Parathyroid adenoma (tissue), 2 donors: ENCODE measurements around the gene IGFALS.

Experiments
- H2AFZ ChIP-seq: fragments of 300-600 bp; sonication (generic); one replicate; pipeline ENCODE4 v1.7.0; 2017; ENCODE audit warnings: antibody characterized with exemption, mild to moderate bottlenecking
- H3K27ac ChIP-seq: fragments of 300-600 bp; sonication (generic); one replicate; pipeline ENCODE4 v1.7.0; 2017
- H3K27me3 ChIP-seq: fragments of 300-600 bp; sonication (generic); one replicate; pipeline ENCODE4 v1.7.0; 2017; ENCODE audit warnings: low read length; ENCODE audit not compliant: control insufficient read depth, insufficient read depth
- H3K36me3 ChIP-seq: fragments of 300-600 bp; sonication (generic); one replicate; pipeline ENCODE4 v1.7.0; 2017; ENCODE audit warnings: low read length; ENCODE audit not compliant: control insufficient read depth, insufficient read depth
- H3K4me1 ChIP-seq: fragments of 300-600 bp; sonication (generic); one replicate; pipeline ENCODE4 v1.7.0; 2017; ENCODE audit warnings: control low read depth
- H3K4me2 ChIP-seq: fragments of 300-600 bp; sonication (generic); one replicate; pipeline ENCODE4 v1.7.0; 2017; ENCODE audit warnings: low read length
- H3K4me3 ChIP-seq: fragments of 300-600 bp; sonication (generic); one replicate; pipeline ENCODE4 v1.7.0; 2017; ENCODE audit warnings: low read depth, low read length
- H3K79me2 ChIP-seq: fragments of 300-600 bp; sonication (generic); one replicate; pipeline ENCODE4 v1.7.0; 2017; ENCODE audit warnings: control low read depth
- H3K9ac ChIP-seq: fragments of 300-600 bp; sonication (generic); one replicate; pipeline ENCODE4 v1.7.0; 2017; ENCODE audit warnings: mild to moderate bottlenecking
- H3K9me3 ChIP-seq: fragments of 300-600 bp; sonication (generic); one replicate; pipeline ENCODE4 v1.7.0; 2017; ENCODE audit warnings: low read length; ENCODE audit not compliant: control insufficient read depth
- TF ChIP-seq, protein P1 (sequence below): fragments of 300-600 bp; sonication (generic); IDR thresholded peaks from one replicate; pipeline ENCODE4 v1.7.0; 2017; ENCODE audit warnings: antibody characterized with exemption, mild to moderate bottlenecking
- donor health status: primary hyperparathyroidism.

Gene IGFALS

DNA sequence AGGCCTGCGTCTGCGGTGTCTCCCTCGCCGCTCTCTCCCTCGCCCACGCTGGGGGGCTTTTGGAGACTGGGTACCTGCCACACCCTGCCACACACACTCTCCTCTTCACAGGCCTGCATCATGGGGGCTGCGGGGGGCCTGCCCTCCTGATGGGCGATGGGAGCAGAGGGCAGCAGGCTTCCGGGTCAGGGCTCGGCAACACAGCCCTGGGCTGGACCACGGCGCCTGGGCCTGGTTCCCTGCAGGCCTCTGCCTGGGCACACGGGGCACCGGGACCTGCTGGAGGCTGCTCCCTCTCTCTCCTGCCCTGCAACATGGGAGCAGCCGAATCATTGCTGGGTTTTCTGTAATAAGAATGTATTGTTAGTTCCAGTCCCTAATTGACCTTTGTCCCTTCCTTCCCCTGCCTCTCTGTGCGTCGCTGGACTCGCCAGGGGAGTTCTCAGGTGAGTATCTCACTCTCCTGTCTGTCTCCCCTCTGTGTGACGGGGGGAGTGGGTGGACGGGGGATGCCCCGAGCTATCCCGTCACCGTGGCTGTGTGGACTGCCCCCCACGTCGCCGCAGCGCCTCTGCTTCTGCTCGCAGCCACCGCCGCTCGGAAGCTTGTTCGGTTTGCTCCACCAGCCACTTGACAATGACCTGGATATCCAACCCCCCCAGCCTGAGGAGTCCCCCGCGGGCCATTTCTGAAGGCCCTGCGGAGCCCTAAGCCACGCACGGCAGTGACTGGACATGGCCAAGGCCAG is 35.6 kb downstream of the IGFALS start:
- no peaks in the 10 kb centered on the region for H3K4me1 ChIP-seq
- no peak overlapping the region for H3K4me2 ChIP-seq
- H3K36me3 ChIP-seq, result no peaks in the 10 kb centered on the region
- no peak overlapping the region for H2AFZ ChIP-seq
- no peak overlapping the region for H3K9ac ChIP-seq
- H3K79me2 ChIP-seq, result peaks cover 2% of the 10 kb centered on the region
- H3K9me3 ChIP-seq, result no peaks in the 10 kb centered on the region
- TF ChIP-seq, protein P1, sequence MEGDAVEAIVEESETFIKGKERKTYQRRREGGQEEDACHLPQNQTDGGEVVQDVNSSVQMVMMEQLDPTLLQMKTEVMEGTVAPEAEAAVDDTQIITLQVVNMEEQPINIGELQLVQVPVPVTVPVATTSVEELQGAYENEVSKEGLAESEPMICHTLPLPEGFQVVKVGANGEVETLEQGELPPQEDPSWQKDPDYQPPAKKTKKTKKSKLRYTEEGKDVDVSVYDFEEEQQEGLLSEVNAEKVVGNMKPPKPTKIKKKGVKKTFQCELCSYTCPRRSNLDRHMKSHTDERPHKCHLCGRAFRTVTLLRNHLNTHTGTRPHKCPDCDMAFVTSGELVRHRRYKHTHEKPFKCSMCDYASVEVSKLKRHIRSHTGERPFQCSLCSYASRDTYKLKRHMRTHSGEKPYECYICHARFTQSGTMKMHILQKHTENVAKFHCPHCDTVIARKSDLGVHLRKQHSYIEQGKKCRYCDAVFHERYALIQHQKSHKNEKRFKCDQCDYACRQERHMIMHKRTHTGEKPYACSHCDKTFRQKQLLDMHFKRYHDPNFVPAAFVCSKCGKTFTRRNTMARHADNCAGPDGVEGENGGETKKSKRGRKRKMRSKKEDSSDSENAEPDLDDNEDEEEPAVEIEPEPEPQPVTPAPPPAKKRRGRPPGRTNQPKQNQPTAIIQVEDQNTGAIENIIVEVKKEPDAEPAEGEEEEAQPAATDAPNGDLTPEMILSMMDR, result no peak
- H3K4me3 ChIP-seq, result no peak overlapping the region
- no peak overlapping the region for H3K27ac ChIP-seq
- H3K27me3 ChIP-seq, result no peaks in the 10 kb centered on the region

DNA sequence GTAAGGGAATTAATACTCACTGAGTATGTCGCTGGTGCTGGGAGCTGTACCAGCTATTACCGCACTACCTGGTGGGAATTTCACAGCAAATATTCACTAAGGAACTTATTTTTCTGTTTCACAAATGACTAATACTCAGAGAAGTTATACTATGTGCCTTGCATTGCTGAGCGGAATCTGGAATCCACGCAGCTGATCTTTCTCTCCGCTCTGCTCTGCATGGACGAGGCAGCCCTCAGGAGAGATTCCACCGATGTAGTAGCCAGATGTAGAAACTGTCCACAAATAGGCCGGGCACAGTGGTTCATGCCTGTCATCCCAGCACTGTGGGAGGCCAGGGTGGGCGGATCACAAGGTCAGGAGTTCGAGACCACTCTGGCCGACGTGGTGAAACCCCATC is 39.3 kb downstream of the IGFALS start:
- no peaks in the 10 kb centered on the region for H3K36me3 ChIP-seq
- H2AFZ ChIP-seq, result no peak overlapping the region
- no peaks in the 10 kb centered on the region for H3K27me3 ChIP-seq
- no peaks in the 10 kb centered on the region for H3K9me3 ChIP-seq
- no peak overlapping the region for H3K4me3 ChIP-seq
- peaks cover 2% of the 10 kb centered on the region for H3K79me2 ChIP-seq
- H3K27ac ChIP-seq, result no peak overlapping the region
- H3K4me2 ChIP-seq, result no peak overlapping the region
- no peak overlapping the region for H3K9ac ChIP-seq
- H3K4me1 ChIP-seq, result no peaks in the 10 kb centered on the region
- TF ChIP-seq, protein P1, result no peak

DNA sequence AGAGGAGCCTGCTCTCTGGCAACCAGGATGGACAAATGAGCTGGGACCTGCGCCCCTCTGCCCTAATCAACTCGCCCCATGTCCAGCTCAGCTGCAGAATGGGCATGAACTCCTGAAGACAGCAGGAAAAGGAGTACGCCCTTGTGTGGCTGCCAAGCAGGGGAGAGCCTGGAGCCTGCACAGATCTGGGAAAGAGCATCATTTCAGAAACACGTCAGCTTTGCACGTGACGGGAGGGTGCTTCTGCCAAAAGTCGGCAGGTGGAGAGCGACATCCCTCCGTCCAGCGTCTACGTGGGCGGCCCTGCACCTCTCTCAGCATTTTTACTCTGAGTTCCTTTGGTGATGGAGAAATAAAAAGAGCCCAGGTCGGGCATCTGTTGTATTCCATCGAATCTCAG is 40.7 kb downstream of the IGFALS start:
- TF ChIP-seq, protein P1, result no peak
- Histone ChIP-seq H3K9ac (no peak overlapping the region), H3K9me3 (no peaks in the 10 kb centered on the region), H3K4me3 (no peak overlapping the region), H2AFZ (no peak overlapping the region), H3K27ac (no peak overlapping the region), H3K4me2 (no peak overlapping the region), H3K36me3 (no peaks in the 10 kb centered on the region), H3K79me2 (peaks cover 2% of the 10 kb centered on the region), H3K27me3 (no peaks in the 10 kb centered on the region), H3K4me1 (no peaks in the 10 kb centered on the region)

DNA sequence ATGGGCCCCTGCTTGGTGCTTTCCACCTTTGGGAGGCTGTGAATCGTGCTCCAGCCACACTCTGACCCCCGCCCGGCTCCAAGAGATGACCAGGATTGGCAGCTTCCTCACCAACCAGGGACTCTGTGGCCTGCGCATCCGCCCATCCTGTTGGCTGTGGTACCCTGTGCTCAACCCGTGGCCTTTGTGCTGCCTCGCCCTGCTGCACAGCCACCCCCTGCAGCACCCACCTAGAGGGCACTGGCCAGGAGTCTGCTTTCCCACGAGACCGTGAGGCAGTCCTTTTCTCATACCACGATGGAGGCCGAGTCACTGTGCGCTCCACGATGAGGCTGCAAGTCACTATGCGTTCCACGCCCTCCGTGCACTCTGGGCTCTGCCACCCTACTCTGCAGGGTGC is 41.6 kb downstream of the IGFALS start:
- Histone ChIP-seq H3K9ac (no peak overlapping the region), H3K27ac (no peak overlapping the region), H3K27me3 (no peaks in the 10 kb centered on the region), H3K36me3 (no peaks in the 10 kb centered on the region), H2AFZ (no peak overlapping the region), H3K79me2 (peaks cover 2% of the 10 kb centered on the region), H3K4me1 (no peaks in the 10 kb centered on the region), H3K4me2 (no peak overlapping the region), H3K4me3 (no peak overlapping the region), H3K9me3 (no peaks in the 10 kb centered on the region)
- TF ChIP-seq, protein P1, result no peak
